Neural progenitor cell (in vitro differentiated cells): ENCODE data around the gene ATG13.

Source experiments
- CTCF ChIP-seq: fragments of 200-600 bp; sonication (generic); IDR thresholded peaks from 2 replicates; pipeline ENCODE4 v1.5.1; 2017; ENCODE audit warnings: antibody characterized with exemption, mild to moderate bottlenecking
- EZH2 ChIP-seq: fragments of 200-600 bp; sonication (generic); IDR thresholded peaks from 2 replicates; pipeline ENCODE4 v1.6.1; 2017; ENCODE audit warnings: antibody characterized with exemption, mild to moderate bottlenecking, moderate library complexity
- EZH2phosphoT487 ChIP-seq: fragments of 200-600 bp; sonication (generic); IDR thresholded peaks from 2 replicates; pipeline ENCODE4 v1.6.1; 2017; ENCODE audit warnings: antibody characterized with exemption

DNA sequence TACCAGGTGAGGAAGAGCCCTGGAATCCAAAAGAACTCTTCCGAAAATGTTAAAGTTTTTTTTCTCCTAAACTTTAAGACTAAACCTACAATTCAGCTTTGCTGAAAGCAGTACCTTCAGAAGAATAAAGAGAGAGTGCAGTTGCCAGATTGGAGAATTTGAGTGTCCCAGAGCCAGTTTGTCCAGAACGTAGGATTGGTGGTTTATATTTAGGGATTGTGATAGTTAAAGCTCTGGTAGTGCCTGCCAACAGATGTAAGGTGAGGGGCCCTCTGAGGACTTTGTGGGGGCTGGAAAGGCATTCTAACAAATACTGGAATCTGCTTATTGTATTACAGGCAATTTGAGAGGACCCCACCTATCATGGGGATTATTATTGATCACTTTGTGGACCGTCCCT lies 39.8 kb downstream of the ATG13 start:
- TF ChIP-seq CTCF, result no peak
- no peak for TF ChIP-seq EZH2
- TF ChIP-seq EZH2phosphoT487, result no peak
